ENCODE measurements around the gene LYST.
"Not testable (repeated sequence)": the region's sequence is repeated elsewhere in the genome, so short reads cannot be mapped to it uniquely, and the experiment has no call there.

LYST gene

DNA sequence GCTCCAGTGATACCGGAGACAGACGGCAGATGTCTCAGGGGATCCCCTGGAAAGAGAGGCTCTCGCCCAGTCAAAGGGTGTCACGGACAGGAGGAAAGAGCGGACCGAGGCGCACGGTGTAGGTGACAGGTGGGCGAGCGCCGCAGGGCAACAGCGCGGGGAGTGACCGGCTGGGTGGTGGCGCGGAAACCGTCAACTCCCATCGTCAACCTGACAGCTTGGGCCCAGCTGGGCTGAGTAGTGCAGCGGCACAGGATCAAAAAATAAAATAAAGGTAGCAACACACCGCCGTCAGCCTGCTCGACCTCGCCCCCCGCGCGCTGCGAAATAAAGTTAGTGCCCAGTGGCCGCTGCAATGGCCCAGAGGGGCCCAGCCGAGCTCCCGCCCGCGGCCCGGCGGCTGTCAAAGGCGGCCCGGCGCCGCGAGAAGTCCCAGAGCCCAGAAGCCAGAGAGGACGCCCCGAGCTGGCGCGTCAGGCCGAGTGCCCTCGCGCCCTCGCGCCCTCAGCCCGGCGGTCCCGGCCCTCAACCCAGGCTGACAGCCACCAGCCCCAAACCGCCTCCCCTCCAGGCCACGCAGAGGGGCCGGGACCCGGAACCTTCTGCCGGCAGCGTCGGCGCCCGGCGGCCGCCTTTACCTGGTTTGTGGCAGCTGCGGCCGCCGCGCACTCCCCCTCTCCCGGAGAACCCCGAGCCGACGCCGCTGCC is at the start of gene LYST:
Gene LYST, minus strand, starts transcription at position 702 of the 708 bp plus-strand sequence. CDS start 36,489 bp downstream, outside the sequence.
- DNase-seq: peak; percentile 12

- DNase-seq: not testable (repeated sequence)
Observed at GRCh38 chr1:235915489-235915888, 48.8 kb upstream of the LYST start.

GRCh38 chr1:235913311-235913710 is 46.6 kb upstream of the LYST start:
- DNase-seq: no peak

GRCh38 chr1:235911876-235912275 is 45.2 kb upstream of the LYST start:
- DNase-seq: no peak

DNA sequence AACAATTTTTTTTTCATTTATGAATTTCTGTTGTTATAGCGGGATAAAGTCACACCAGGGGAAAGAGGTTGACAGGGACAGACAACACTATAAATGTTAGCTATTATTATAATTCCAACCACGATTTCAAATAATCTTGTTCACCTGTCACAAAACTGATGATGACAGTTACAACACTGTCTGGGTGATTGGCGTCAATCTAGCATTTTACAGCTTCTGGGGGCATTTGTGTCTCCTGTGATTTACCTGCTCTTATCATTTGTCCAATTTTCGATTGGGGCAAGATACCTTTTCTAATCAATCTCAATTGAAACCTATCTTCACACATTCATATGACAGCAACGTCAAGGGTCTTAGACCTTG is 44.6 kb upstream of the LYST start:
- DNase-seq: no peak

GRCh38 chr1:235910357-235911299 is 43.9 kb upstream of the LYST start:
- DNase-seq: no peak

GRCh38 chr1:235908742-235909520 is 42.2 kb upstream of the LYST start:
- DNase-seq: no peak

GRCh38 chr1:235907897-235908240 is 41.2 kb upstream of the LYST start:
- no peak for DNase-seq

DNA sequence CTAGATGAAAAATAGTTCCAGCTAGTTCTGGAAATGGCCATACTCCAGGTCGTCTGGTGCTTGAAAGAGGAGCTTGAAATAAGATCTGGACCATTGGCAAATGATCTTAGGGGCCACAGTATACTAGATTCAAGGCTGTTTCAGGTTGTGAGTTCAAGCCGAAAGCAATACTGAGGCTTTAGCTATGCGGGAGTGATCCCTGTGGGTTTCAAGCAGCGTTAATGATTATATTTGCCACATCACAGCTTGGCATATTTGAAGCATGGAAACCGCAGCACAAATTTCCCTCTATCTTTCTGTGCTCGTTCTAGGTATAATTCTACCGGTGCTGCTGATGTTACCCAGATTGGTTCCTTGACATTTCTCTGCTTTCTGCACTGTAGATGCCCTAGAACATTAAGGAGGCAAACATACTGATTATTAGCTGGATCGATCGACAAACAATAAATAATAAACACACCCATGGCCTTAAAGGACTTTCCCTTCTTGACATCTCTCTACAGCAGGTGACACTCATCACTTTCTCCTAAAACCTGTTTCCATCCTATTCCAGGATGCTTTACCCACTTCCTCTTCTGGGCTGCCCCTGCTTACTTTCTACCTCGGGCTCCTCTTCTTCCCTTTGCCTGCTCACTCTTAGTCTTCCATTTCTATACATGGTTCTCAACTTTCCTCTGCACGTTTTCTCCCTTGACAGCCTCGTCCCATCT is 40.6 kb upstream of the LYST start:
- no peak for DNase-seq

DNA sequence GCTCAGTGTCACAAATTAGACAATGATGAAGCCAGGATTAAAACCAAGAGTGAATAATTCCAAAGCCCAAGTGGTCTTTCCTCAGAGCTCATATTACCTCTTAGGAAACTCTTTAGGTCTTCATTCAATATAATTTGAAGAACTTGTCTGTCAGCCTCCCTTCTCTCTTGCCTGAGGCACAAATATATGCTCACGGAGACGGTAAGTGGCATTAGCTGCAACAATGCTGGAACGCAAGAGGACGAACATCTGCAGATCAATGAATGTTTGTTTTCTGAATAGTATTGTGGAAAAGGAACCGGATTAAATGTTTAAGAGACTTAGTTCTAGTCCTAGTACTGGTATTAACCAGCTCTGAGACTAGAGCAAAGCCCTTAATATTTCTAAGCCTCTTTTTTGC is 39.7 kb upstream of the LYST start:
- DNase-seq: no peak

DNA sequence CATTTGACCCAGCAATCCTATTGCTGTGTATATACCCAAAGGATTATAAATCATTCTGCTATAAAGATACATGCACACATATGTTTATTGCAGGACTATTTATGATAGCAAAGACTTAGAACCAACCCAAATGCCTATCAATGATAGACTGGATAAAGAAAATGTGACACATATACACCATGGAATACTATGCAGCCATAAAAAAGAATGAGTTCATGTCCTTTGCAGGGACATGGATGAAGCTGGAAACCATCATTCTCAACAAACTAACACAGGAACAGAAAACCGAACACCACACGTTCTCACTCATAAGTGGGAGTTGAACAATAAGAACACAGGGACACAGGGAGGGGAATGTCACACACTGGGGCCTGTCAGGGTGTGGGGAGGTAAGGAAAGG is 37.1 kb upstream of the LYST start:
- DNase-seq: not testable (repeated sequence)

DNA sequence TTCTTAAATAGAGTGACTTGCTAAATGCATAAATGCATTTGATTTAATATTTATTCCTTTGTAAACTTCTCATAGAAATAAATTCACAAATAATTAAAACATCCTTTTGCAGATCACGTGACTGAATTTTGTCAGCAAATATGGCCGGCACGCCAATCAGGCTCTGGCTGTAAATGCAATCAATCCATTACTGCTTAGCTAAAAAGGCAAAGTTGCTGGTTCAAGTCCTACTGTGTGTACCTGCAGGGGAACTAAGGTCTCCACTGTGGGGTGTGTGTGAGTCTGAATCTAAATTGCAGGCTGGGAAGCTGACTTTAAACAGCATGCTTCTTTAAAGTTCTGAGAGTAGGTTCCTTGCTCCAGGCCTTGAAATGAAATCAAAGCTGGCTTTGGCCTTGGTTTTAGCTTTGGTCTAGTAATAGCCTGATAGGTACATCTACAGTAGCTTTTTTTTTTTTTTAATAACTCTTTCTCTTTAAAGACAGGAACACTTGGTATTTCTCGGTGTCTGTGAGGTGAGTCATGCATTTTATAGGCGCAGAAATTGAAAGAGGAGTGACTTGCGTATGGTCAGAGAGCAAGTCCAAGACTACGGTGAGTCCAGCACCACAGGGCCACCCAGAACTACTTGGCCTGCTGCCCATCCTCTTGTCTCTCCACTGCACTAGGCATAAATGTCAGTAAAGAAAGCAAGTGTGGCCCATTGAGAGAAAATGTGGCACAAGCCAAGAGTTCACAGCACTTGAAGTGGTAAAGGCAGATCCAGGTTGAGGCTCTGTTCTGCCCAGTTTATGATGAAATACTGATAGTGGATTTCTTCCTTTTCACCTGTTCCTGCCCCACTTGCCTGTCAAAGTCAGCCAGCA is 36.2 kb upstream of the LYST start:
- peak; percentile 34 for DNase-seq

DNA sequence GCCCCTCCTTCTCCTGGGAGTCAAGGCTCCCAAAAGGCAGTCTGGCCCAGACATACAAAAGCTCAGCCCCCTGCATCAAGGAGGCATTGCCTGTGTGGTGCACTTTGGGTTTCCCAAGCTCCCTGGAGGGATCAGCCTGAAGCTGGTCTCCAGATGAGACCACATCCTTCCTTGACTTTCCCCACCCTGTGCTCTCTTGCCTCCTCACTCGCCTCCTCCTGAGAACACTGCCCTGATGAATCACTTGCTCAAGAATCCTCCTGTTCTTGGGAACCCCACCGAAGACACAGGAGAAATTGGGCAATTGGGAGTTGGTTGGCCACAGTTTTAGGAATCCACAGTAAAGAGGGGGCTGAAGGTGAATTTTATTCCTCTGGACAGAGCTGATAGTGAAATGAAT is 34.8 kb upstream of the LYST start:
- DNase-seq: no peak

DNA sequence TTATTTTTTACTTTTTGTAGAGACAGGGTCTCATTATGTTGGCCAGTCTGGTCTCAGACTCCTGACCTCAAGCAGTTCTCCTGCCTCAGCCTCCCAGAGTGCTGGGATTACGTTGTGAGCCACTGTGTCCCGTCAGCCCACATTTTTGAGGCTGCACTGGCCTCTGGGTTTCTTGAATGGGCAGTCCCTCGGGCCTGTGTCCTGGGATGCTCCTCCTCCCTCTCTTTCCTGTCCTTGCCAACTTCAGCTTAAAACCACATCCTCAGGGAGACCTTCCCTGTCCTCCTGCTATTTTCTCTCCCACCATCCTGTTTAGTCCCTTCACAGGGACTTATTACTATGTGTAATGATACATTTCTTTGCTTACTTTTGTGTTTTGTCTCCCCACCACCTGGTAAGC is 31.4 kb upstream of the LYST start:
- no peak for DNase-seq

DNA sequence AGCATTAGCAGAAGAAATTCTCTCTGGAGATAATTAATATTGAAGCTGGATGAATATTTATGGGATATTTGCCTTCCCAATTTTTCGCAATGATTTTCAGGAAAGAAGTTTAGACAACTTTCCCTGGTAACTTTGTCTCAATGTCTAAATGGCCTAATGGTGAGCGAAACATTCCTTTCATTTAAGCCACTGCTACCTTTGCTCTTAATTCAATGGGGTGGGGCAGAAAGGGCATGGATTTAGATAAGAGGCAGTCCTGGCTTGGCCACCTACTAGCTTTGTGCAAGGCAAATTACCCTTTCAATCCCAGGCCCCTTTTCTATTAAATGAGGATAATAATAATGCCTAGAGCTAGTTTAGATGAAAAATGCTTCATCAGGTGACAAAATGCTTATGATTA is 27.1 kb upstream of the LYST start:
- DNase-seq: no peak

GRCh38 chr1:235892734-235893413 is 26.2 kb upstream of the LYST start:
- no peak for DNase-seq

- no peak for DNase-seq
Observed at GRCh38 chr1:235892202-235892601, 25.5 kb upstream of the LYST start.

- DNase-seq: no peak
Observed at GRCh38 chr1:235888119-235888643, 21.5 kb upstream of the LYST start.

- no peak for DNase-seq
Observed at GRCh38 chr1:235887676-235888075, 21.0 kb upstream of the LYST start.

- DNase-seq: no peak
Observed at GRCh38 chr1:235885655-235886262, 19.1 kb upstream of the LYST start.
